Measurements from ENCODE around the gene MTCL1.

MTCL1 gene

GRCh38 chr18:8876887-8877286 lies 171.5 kb downstream of the MTCL1 start:
- no peak for TF ChIP-seq FOXM1 (IDR thresholded peaks at IDR 0.05; ENCODE audit: borderline replicate concordance, low read depth)

GRCh38 chr18:8881103-8881502 lies 175.7 kb downstream of the MTCL1 start:
- TF ChIP-seq YY1 (IDR thresholded peaks at IDR 0.05; ENCODE audit: low read depth) (no peak), EGR1 (IDR thresholded peaks at IDR 0.05) (no peak), CREB1 (IDR thresholded peaks at IDR 0.05; ENCODE audit: low read depth) (no peak), USF1 (IDR thresholded peaks at IDR 0.05) (no peak), MAX (IDR thresholded peaks at IDR 0.05) (no peak), EP300 (IDR thresholded peaks at IDR 0.05; ENCODE audit: borderline replicate concordance) (no peak)

Measured in Ishikawa (cell line).